ENCODE data around the gene HSF2BP.

Gene HSF2BP

GRCh38 chr21:43669828-43670605, 10.7 kb upstream of the HSF2BP start:
- no peaks in the 10 kb centered on the region for H3K9me3 ChIP-seq (ENCODE audit: severe bottlenecking)
- DNase-seq, result no peak
- TF ChIP-seq, protein P1, sequence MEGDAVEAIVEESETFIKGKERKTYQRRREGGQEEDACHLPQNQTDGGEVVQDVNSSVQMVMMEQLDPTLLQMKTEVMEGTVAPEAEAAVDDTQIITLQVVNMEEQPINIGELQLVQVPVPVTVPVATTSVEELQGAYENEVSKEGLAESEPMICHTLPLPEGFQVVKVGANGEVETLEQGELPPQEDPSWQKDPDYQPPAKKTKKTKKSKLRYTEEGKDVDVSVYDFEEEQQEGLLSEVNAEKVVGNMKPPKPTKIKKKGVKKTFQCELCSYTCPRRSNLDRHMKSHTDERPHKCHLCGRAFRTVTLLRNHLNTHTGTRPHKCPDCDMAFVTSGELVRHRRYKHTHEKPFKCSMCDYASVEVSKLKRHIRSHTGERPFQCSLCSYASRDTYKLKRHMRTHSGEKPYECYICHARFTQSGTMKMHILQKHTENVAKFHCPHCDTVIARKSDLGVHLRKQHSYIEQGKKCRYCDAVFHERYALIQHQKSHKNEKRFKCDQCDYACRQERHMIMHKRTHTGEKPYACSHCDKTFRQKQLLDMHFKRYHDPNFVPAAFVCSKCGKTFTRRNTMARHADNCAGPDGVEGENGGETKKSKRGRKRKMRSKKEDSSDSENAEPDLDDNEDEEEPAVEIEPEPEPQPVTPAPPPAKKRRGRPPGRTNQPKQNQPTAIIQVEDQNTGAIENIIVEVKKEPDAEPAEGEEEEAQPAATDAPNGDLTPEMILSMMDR (IDR thresholded peaks at IDR 0.05; ENCODE audit: low read depth, low read length), result no peak
- H3K4me3 ChIP-seq (ENCODE audit: low read depth, low read length), result no peak overlapping the region
- peaks cover 80% of the 10 kb centered on the region for H3K36me3 ChIP-seq
- H3K27ac ChIP-seq, result no peak overlapping the region
- H3K27me3 ChIP-seq (ENCODE audit: insufficient read depth, low read depth, severe bottlenecking), result no peaks in the 10 kb centered on the region

DNA sequence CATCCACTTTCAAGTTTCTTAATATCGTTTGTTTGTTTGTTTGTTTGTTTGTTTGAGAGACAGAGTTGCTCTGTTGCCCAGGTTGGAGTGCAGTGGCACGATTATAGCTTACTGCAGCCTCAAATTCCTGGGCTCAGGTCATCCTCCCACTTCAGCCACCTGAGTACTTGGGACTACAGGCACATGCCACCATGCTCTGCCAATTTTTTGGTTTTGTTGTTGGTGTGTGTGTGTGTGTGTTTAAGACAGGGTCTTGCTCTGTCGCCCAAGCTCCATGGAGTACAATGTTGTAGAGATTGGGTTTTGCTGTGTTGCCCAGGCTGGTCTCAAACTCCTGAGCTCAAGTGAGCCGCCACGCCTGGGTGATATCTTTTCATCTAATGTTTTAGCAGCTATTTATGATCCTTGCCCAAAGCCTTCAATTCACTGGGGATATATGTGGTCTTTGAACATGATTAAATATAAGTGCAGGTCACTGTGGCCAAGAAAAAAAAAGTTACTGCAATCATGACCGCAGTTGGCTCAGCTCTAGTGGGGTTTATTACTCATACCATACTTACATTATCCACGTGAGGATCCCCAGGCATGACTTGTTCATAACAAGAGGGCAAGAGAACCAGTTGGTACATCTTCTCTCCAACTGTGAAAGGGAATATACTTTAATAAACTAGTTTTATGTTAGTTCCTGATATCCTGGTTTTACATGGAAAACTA, 8.1 kb upstream of the HSF2BP start:
- Histone ChIP-seq H3K27ac (no peak overlapping the region), H3K36me3 (peaks cover 86% of the 10 kb centered on the region), H3K9me3 (ENCODE audit: severe bottlenecking) (no peaks in the 10 kb centered on the region), H3K27me3 (ENCODE audit: insufficient read depth, low read depth, severe bottlenecking) (no peaks in the 10 kb centered on the region), H3K4me3 (ENCODE audit: low read depth, low read length) (no peak overlapping the region)
- TF ChIP-seq, protein P1 (IDR thresholded peaks at IDR 0.05; ENCODE audit: low read depth, low read length), result no peak
- DNase-seq, result no peak

GRCh38 chr21:43665879-43666278, 6.6 kb upstream of the HSF2BP start:
- peaks cover 87% of the 10 kb centered on the region for H3K36me3 ChIP-seq
- H3K4me3 ChIP-seq (ENCODE audit: low read depth, low read length), result no peak overlapping the region
- H3K27me3 ChIP-seq (ENCODE audit: insufficient read depth, low read depth, severe bottlenecking), result no peaks in the 10 kb centered on the region
- TF ChIP-seq, protein P1 (IDR thresholded peaks at IDR 0.05; ENCODE audit: low read depth, low read length), result no peak
- no peaks in the 10 kb centered on the region for H3K9me3 ChIP-seq (ENCODE audit: severe bottlenecking)
- peak; percentile 62 for DNase-seq
- H3K27ac ChIP-seq, result no peak overlapping the region; the same call in 1 of the 2 replicates

GRCh38 chr21:43664358-43664757, 5.1 kb upstream of the HSF2BP start:
- TF ChIP-seq, protein P1 (IDR thresholded peaks at IDR 0.05; ENCODE audit: low read depth, low read length), result no peak
- Histone ChIP-seq H3K27me3 (ENCODE audit: insufficient read depth, low read depth, severe bottlenecking) (no peaks in the 10 kb centered on the region), H3K36me3 (peaks cover 72% of the 10 kb centered on the region), H3K9me3 (ENCODE audit: severe bottlenecking) (no peaks in the 10 kb centered on the region), H3K27ac (no peak overlapping the region), H3K4me3 (ENCODE audit: low read depth, low read length) (no peak overlapping the region)
- no peak for DNase-seq

- Histone ChIP-seq H3K9me3 (ENCODE audit: severe bottlenecking) (no peaks in the 10 kb centered on the region), H3K36me3 (peaks cover 67% of the 10 kb centered on the region), H3K4me3 (ENCODE audit: low read depth, low read length) (no peak overlapping the region), H3K27ac (no peak overlapping the region), H3K27me3 (ENCODE audit: insufficient read depth, low read depth, severe bottlenecking) (no peaks in the 10 kb centered on the region)
- TF ChIP-seq, protein P1 (IDR thresholded peaks at IDR 0.05; ENCODE audit: low read depth, low read length), result no peak
- DNase-seq, result no peak
These were observed 3.7 kb upstream of the HSF2BP start for GRCh38 chr21:43663033-43663432.

All from WERI-Rb-1 (cell line).